ENCODE data around the gene MOB4.
"Not testable (repeated sequence)": the region's sequence is repeated elsewhere in the genome, so short reads cannot be mapped to it uniquely, and the experiment has no call there.

MOB4 gene

DNA sequence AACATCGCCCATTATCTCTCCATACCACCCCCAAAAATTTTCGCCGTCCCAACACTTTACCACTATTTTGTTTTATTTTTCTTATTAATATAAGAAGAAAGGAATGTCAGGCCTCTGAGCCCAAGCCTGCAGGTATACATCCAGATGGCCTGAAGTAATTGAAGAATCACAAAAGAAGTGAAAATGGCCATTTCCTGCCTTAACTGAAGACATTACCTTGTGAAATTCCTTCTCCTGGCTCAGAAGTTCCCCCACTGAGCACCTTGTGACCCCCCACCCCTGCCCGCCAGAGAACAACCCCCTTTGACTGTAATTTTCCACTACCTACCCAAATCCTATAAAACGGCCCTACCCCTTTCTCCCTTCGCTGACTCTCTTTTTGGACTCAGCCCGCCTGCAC, 71.4 kb downstream of the MOB4 start:
- H3K4me3 ChIP-seq (ENCODE audit: low read depth, low read length); H3K27me3 ChIP-seq (replicated peaks); H3K36me3 ChIP-seq (replicated peaks); DNase-seq; in situ Hi-C loops (cut with HindIII; ENCODE audit: low pct_ligation_motif_present, low sequenced_read_pairs); H3K27ac ChIP-seq: not testable (repeated sequence)

DNA sequence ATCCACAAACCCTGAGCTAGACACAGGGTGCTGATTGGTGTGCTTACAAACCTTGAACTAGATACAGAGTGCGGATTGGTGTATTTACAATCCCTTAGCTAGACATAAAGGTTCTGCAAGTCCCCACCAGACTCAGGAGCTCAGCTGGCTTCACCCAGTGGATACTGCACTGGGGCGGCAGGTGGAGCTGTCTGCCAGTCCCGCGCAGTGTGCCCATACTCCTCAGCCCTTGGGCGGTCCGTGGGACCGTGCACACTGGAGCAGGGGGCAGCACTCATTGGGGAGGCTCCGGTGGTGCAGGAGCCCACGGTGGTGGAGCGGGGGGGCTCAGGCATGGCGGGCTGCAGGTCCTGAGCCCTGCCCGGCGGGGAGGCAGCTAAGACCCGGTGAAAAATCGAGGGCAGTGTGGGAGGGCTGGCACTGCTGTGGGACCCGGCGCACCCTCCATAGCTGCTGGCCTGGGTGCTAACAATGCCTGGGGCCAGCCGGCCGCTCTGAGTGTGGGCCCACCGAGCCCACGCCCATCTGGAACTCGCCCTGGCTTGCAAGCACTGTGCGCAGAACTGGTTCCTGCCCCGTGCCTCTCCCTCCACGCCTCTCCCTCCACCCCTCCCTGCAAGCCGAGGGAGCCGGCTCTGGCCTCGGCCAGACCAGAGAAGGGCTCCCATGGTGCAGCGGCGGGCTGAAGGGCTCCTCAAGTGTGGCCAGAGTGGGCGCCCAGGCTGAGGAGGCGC, 75.6 kb downstream of the MOB4 start:
- no peak for DNase-seq
- in situ Hi-C loops (cut with HindIII; ENCODE audit: low pct_ligation_motif_present, low sequenced_read_pairs), result no loop called here
- no peaks in the 10 kb centered on the region for H3K27me3 ChIP-seq (replicated peaks)
- H3K36me3 ChIP-seq (replicated peaks), result no peaks in the 10 kb centered on the region
- no peak overlapping the region for H3K27ac ChIP-seq
- no peak overlapping the region for H3K4me3 ChIP-seq (ENCODE audit: low read depth, low read length)
- TF ChIP-seq, protein P1, sequence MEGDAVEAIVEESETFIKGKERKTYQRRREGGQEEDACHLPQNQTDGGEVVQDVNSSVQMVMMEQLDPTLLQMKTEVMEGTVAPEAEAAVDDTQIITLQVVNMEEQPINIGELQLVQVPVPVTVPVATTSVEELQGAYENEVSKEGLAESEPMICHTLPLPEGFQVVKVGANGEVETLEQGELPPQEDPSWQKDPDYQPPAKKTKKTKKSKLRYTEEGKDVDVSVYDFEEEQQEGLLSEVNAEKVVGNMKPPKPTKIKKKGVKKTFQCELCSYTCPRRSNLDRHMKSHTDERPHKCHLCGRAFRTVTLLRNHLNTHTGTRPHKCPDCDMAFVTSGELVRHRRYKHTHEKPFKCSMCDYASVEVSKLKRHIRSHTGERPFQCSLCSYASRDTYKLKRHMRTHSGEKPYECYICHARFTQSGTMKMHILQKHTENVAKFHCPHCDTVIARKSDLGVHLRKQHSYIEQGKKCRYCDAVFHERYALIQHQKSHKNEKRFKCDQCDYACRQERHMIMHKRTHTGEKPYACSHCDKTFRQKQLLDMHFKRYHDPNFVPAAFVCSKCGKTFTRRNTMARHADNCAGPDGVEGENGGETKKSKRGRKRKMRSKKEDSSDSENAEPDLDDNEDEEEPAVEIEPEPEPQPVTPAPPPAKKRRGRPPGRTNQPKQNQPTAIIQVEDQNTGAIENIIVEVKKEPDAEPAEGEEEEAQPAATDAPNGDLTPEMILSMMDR (IDR thresholded peaks at IDR 0.05; ENCODE audit: low read depth, low read length, missing control alignments), result no peak

DNA sequence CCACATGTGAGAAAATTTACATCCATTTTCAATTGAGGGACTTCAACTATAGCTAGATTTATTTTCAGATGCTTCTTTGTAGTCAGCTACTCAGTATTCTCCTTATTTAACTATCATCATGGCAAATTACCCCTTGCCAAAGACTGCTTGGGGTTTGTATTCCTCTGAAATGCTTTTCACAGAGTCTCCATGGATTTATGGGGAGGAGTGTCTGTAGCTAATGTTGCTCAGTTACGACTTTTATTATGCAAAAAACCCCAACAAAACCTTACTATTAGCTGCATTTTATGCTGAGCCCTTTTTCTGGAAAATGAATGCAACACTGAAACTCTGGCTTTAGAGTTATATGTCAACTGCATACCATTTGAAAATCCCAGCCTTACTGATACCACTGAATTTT, 80.9 kb downstream of the MOB4 start:
- DNase-seq, result no peak
- in situ Hi-C loops (cut with HindIII; ENCODE audit: low pct_ligation_motif_present, low sequenced_read_pairs), result no loop called here
- H3K27ac ChIP-seq, result no peak overlapping the region

DNA sequence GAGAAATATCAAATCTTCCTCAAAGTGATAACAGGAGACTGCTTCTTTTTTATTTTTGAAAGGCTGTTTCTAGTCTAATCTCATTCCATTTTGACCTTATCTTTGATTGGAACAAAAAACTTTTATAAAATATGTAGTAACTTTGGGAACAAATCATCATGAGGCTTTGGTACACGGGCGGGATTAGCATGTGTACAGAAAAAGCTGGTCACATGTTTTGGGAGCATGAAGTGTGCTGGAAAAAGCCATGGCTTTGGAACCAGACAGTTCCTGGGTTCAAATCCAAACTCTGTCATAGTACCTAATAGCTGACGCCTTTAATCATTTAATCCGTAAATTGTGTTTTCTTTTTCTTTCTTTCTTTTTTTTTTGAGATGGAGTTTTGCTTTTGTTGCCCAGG, 81.3 kb downstream of the MOB4 start:
- in situ Hi-C loops (cut with HindIII; ENCODE audit: low pct_ligation_motif_present, low sequenced_read_pairs), result no loop called here
- Histone ChIP-seq H3K4me3 (ENCODE audit: low read depth, low read length) (no peak overlapping the region), H3K27ac (no peak overlapping the region), H3K27me3 (replicated peaks) (no peaks in the 10 kb centered on the region), H3K36me3 (replicated peaks) (no peaks in the 10 kb centered on the region)
- DNase-seq, result no peak
- TF ChIP-seq, protein P1 (IDR thresholded peaks at IDR 0.05; ENCODE audit: low read depth, low read length, missing control alignments), result no peak

More for the DNA sequence above, 80.9 kb downstream of the MOB4 start:
- H3K36me3 ChIP-seq (replicated peaks), result no peaks in the 10 kb centered on the region
- TF ChIP-seq, protein P1 (IDR thresholded peaks at IDR 0.05; ENCODE audit: low read depth, low read length, missing control alignments), result no peak
- H3K27me3 ChIP-seq (replicated peaks), result no peaks in the 10 kb centered on the region
- no peak overlapping the region for H3K4me3 ChIP-seq (ENCODE audit: low read depth, low read length)

DNA sequence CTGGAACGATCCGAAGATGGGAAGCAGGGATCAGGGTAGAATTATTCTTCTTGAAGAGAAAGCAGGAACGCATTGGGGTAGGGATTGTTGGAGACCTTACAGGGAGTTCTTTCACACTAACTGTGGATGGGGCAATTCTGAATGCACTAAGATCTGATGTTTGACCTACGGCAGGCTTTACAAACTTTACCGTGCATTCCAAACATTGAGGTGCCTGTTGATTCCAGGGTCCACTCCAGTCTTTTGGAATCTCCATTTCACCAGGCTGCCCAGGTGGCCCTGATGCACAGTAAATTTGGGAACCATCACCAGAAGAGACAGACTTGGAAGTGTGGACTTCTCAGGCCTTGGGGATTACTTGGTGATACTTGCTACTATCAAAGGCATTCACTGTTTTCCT, 82.6 kb downstream of the MOB4 start:
- DNase-seq, result no peak
- no peaks in the 10 kb centered on the region for H3K27me3 ChIP-seq (replicated peaks)
- no peak overlapping the region for H3K4me3 ChIP-seq (ENCODE audit: low read depth, low read length)
- no peaks in the 10 kb centered on the region for H3K36me3 ChIP-seq (replicated peaks)
- no peak overlapping the region for H3K27ac ChIP-seq
- TF ChIP-seq, protein P1 (IDR thresholded peaks at IDR 0.05; ENCODE audit: low read depth, low read length, missing control alignments), result no peak
- in situ Hi-C loops (cut with HindIII; ENCODE audit: low pct_ligation_motif_present, low sequenced_read_pairs), result no loop called here

DNA sequence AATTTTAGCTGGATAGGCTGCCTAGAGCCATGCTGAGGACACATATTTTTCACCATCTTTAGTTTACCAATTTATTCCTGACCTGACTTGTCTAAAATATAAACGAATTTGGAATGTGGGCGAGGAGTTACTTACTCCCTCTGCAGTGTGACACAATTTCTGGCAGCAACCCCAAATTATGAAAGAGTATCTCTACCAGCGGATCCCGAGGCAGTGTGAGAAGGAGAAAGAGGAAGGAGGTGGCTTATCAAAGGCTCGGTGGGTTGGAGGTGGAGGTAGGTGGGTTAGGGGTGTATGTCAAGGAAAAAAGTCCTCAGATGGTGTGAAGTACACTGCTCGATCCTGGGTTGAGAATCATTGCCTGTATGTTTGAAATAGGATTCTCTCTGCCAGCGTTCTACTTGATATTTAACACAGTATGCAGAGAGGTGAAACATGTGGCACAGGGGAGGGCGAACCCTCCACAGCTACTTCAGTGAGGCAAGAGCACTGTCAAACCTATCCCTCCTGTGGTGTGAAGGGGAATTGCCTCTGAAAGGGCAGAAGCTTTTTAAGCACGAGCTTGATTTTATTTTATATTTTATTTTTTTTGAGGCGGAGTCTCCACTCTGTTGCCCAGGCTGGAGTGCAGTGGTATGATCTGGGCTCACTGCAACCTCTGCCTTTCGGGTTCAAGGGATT, 83.6 kb downstream of the MOB4 start:
- Histone ChIP-seq H3K27ac (no peak overlapping the region), H3K36me3 (replicated peaks) (no peaks in the 10 kb centered on the region), H3K4me3 (ENCODE audit: low read depth, low read length) (no peak overlapping the region), H3K27me3 (replicated peaks) (no peaks in the 10 kb centered on the region)
- in situ Hi-C loops (cut with HindIII; ENCODE audit: low pct_ligation_motif_present, low sequenced_read_pairs), result no loop called here
- DNase-seq, result peak; percentile 6
- TF ChIP-seq, protein P1 (IDR thresholded peaks at IDR 0.05; ENCODE audit: low read depth, low read length, missing control alignments), result peak; percentile 49

Data from brain microvascular endothelial cell (primary cell).